Measurements from ENCODE around the gene STRN3.
"Not testable (repeated sequence)": the region's sequence is repeated elsewhere in the genome, so short reads cannot be mapped to it uniquely, and the experiment has no call there.

The STRN3 gene

GRCh38 chr14:30903285-30904124, 122.7 kb downstream of the STRN3 start:
- TF ChIP-seq MAX (IDR thresholded peaks at IDR 0.05; ENCODE audit: low read depth, low read length) (no peak), MYC (IDR thresholded peaks at IDR 0.05; ENCODE audit: low read depth, low read length) (no peak), POLR2A (IDR thresholded peaks at IDR 0.05; ENCODE audit: extremely low read depth, insufficient read length) (no peak), CTCF (IDR thresholded peaks at IDR 0.05; ENCODE audit: low read depth, low read length) (no peak)
- no peak overlapping the region for H3K4me3 ChIP-seq (ENCODE audit: low read depth, low read length)

GRCh38 chr14:30897121-30897520, 129.1 kb downstream of the STRN3 start:
- DNase-seq (ENCODE audit: low read depth); H3K4me3 ChIP-seq (ENCODE audit: low read depth, low read length): not testable (repeated sequence)

More at GRCh38 chr14:30903285-30904124, 122.7 kb downstream of the STRN3 start:
- no peak for DNase-seq (ENCODE audit: low read depth)

GRCh38 chr14:30896435-30896834, 129.7 kb downstream of the STRN3 start:
- no peak overlapping the region for H3K4me3 ChIP-seq (ENCODE audit: low read depth, low read length)
- TF ChIP-seq CTCF (IDR thresholded peaks at IDR 0.05; ENCODE audit: low read depth, low read length) = no peak
- TF ChIP-seq MAX (IDR thresholded peaks at IDR 0.05; ENCODE audit: low read depth, low read length) = no peak
- no peak for TF ChIP-seq POLR2A (IDR thresholded peaks at IDR 0.05; ENCODE audit: extremely low read depth, insufficient read length)
- no peak for TF ChIP-seq MYC (IDR thresholded peaks at IDR 0.05; ENCODE audit: low read depth, low read length)
- DNase-seq (ENCODE audit: low read depth) = no peak

GRCh38 chr14:30894923-30895515, 131.2 kb downstream of the STRN3 start:
- no peak overlapping the region for H3K4me3 ChIP-seq (ENCODE audit: low read depth, low read length)
- no peak for DNase-seq (ENCODE audit: low read depth)
- no peak for TF ChIP-seq MAX (IDR thresholded peaks at IDR 0.05; ENCODE audit: low read depth, low read length)
- TF ChIP-seq MYC (IDR thresholded peaks at IDR 0.05; ENCODE audit: low read depth, low read length) = no peak
- TF ChIP-seq CTCF (IDR thresholded peaks at IDR 0.05; ENCODE audit: low read depth, low read length) = no peak
- no peak for TF ChIP-seq POLR2A (IDR thresholded peaks at IDR 0.05; ENCODE audit: extremely low read depth, insufficient read length)

DNA sequence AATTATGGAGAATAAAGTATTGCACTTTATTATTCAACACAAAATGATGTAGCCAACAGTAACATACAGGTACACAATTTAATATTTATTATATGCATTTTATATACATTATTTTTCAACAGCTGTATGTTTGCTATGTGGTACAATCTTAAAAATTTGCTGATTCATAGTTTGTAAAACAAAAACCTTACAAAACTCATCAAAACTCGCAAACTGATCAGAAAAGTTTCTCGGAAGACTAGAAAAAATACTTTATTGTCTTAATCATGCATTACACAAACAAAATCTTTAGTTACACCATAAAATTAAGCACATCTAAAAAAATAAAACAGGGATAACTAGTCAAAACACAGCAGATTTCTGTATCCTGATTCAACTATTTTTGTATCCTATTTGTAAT, 132.4 kb downstream of the STRN3 start:
- TF ChIP-seq MAX (IDR thresholded peaks at IDR 0.05; ENCODE audit: low read depth, low read length) (no peak), CTCF (IDR thresholded peaks at IDR 0.05; ENCODE audit: low read depth, low read length) (no peak), POLR2A (IDR thresholded peaks at IDR 0.05; ENCODE audit: extremely low read depth, insufficient read length) (no peak), MYC (IDR thresholded peaks at IDR 0.05; ENCODE audit: low read depth, low read length) (no peak)
- no peak for DNase-seq (ENCODE audit: low read depth)
- H3K4me3 ChIP-seq (ENCODE audit: low read depth, low read length) = no peak overlapping the region

DNA sequence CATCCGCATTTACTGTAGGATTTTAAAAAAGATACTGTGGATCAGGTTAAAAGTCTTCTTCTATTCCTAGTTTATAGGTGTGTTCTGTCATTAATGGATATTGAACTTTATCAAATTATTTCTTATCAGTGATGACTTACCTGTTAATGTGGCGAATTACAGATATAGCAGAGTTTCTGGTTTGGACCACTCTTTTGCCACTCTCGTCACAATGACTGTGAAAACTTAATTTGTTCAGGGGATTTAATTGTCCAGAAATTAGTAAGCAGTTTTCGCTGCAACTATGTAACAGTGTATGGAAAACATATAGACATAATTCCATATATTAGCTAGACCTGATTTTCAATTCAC, 137.0 kb downstream of the STRN3 start:
- TF ChIP-seq MAX (IDR thresholded peaks at IDR 0.05; ENCODE audit: low read depth, low read length) = no peak
- TF ChIP-seq MYC (IDR thresholded peaks at IDR 0.05; ENCODE audit: low read depth, low read length) = no peak
- no peak for TF ChIP-seq CTCF (IDR thresholded peaks at IDR 0.05; ENCODE audit: low read depth, low read length)
- no peak for TF ChIP-seq POLR2A (IDR thresholded peaks at IDR 0.05; ENCODE audit: extremely low read depth, insufficient read length)
- no peak for DNase-seq (ENCODE audit: low read depth)
- H3K4me3 ChIP-seq (ENCODE audit: low read depth, low read length) = no peak overlapping the region
